H1 (cell line): ENCODE results near the gene FGGY. TPM values are rescaled to one million over a fixed set of nuclear protein-coding genes. Genes with fewer than 3 reads are reported as not detected.

Source experiments
- CTCF ChIA-PET: fragments of 300-600 bp; sonication (Branson Sonifier 250); formaldehyde crosslinking; loops from one replicate; lab custom pipeline; 2021; ENCODE audit not compliant: partially characterized antibody; lab: Charles Lee
- POLR2A ChIA-PET: fragments of 300-600 bp; sonication (Branson Sonifier 250); formaldehyde crosslinking; loops from one replicate; lab custom pipeline; 2021; ENCODE audit warnings: inconsistent platforms; ENCODE audit not compliant: partially characterized antibody; lab: Charles Lee
- DNase-seq, 2 experiments: peaks; one replicate each; pipeline versions ENCODE4 v3.0.0 to v3.0.0-alpha.2; 2010 to 2022; ENCODE audit warnings: low spot score in 2 of 2, low read depth in 1 of 2, mixed read lengths in 1 of 2
- FAIRE-seq: peaks from 2 replicates; lab custom pipeline; 2011; peaks lifted over from hg19 to GRCh38; lab: Jason Lieb, UNC
- H2AFZ ChIP-seq: 2 replicates; pipeline ENCODE4 v1.8.1; 2012; ENCODE audit warnings: low read length, inconsistent platforms
- H2AK5ac ChIP-seq: 2 replicates; pipeline ENCODE4 v1.6.1; 2013; ENCODE audit warnings: low read depth, low read length
- H2BK120ac ChIP-seq: replicated peaks from 2 replicates; pipeline ENCODE3; 2013; ENCODE audit warnings: low read depth, low read length, inconsistent platforms
- H2BK12ac ChIP-seq: 2 replicates; pipeline ENCODE4 v1.6.1; 2013; ENCODE audit warnings: low read depth, low read length
- H2BK15ac ChIP-seq: 2 replicates; pipeline ENCODE4 v1.6.1; 2013; ENCODE audit warnings: low read length
- H2BK20ac ChIP-seq: 2 replicates; pipeline ENCODE4 v1.6.1; 2013; ENCODE audit warnings: low read length
- H2BK5ac ChIP-seq: 2 replicates; pipeline ENCODE4 v1.6.1; 2013; ENCODE audit warnings: low read depth, low read length
- H3K14ac ChIP-seq: 2 replicates; pipeline ENCODE4 v1.6.1; 2013; ENCODE audit warnings: inconsistent platforms; ENCODE audit not compliant: insufficient read length
- H3K18ac ChIP-seq: 2 replicates; pipeline ENCODE4 v1.6.1; 2013; ENCODE audit warnings: low read length; ENCODE audit errors: extremely low read depth
- H3K23ac ChIP-seq: 2 replicates; pipeline ENCODE4 v1.6.1; 2013; ENCODE audit warnings: inconsistent platforms; ENCODE audit not compliant: insufficient read length
- H3K23me2 ChIP-seq: 2 replicates; pipeline ENCODE4 v1.6.1; 2013; ENCODE audit warnings: low read depth, low read length
- H3K27ac ChIP-seq: 2 replicates; pipeline ENCODE4 v1.6.1; 2011; ENCODE audit warnings: low read depth, low read length, inconsistent platforms
- H3K27me3 ChIP-seq, 4 experiments: replicated peaks in 1 of 4; 1 replicate in 1 of 4; 2 replicates in 3 of 4; pipeline versions ENCODE4 v1.6.1 to v1.8.1; 2011 to 2013; ENCODE audit warnings: low read length in 3 of 4, mild to moderate bottlenecking in 3 of 4, inconsistent platforms in 2 of 4, mixed read lengths in 2 of 4, moderate library complexity in 1 of 4; ENCODE audit not compliant: control insufficient read depth in 3 of 4, insufficient read depth in 3 of 4; ENCODE audit errors: extremely low read depth in 1 of 4
- H3K36me3 ChIP-seq, 4 experiments: 2 replicates each; pipeline versions ENCODE4 v1.6.1 to v1.8.1; 2011 to 2013; ENCODE audit warnings: mild to moderate bottlenecking in 4 of 4, low read length in 3 of 4, moderate library complexity in 2 of 4, control low read depth in 1 of 4, inconsistent platforms in 1 of 4; ENCODE audit not compliant: insufficient read depth in 4 of 4, control insufficient read depth in 2 of 4
- H3K4ac ChIP-seq: replicated peaks from 2 replicates; pipeline ENCODE3; 2013; ENCODE audit warnings: low read length, low read depth, mixed read lengths, inconsistent platforms; ENCODE audit not compliant: insufficient read length
- H3K4me1 ChIP-seq, 4 experiments: replicated peaks in 1 of 4; 1 replicate in 1 of 4; 2 replicates in 3 of 4; pipeline versions ENCODE4 v1.6.1 to v1.8.1; 2011 to 2013; ENCODE audit warnings: low read length in 3 of 4, inconsistent platforms in 2 of 4, mixed read lengths in 1 of 4; ENCODE audit not compliant: insufficient read depth in 4 of 4, control insufficient read depth in 3 of 4
- H3K4me2 ChIP-seq, 2 experiments: 2 replicates each; pipeline versions ENCODE4 v1.6.1 to v1.8.1; 2011 to 2013; ENCODE audit warnings: low read depth in 2 of 2, low read length in 2 of 2, control low read depth in 1 of 2, inconsistent platforms in 1 of 2, mild to moderate bottlenecking in 1 of 2; ENCODE audit not compliant: insufficient read depth in 1 of 2
- H3K4me3 ChIP-seq, 4 experiments: fragments of 200-600, 300-600 bp in 1 of 4; sonication (generic), shearing (Covaris generic), sonication (Bioruptor Twin) in 1 of 4; 2 replicates each; pipeline versions ENCODE4 v1.5.1 to v1.8.1; 2011 to 2016; ENCODE audit warnings: low read length in 4 of 4, low read depth in 3 of 4, control low read depth in 2 of 4, inconsistent platforms in 2 of 4, mild to moderate bottlenecking in 2 of 4, mixed read lengths in 1 of 4, moderate library complexity in 1 of 4; ENCODE audit not compliant: insufficient read depth in 2 of 4; ENCODE audit errors: extremely low read depth in 1 of 4
- H3K56ac ChIP-seq: replicated peaks from 2 replicates; pipeline ENCODE3; 2013; ENCODE audit warnings: low read depth, mild to moderate bottlenecking, mixed read lengths, low read length, inconsistent platforms; ENCODE audit not compliant: insufficient read length
- H3K79me1 ChIP-seq: 2 replicates; pipeline ENCODE4 v1.6.1; 2013; ENCODE audit warnings: low read depth, low read length, control low read depth
- H3K79me2 ChIP-seq, 2 experiments: 2 replicates each; pipeline versions ENCODE4 v1.6.1 to v1.8.1; 2012 to 2013; ENCODE audit warnings: low read length in 2 of 2, mild to moderate bottlenecking in 2 of 2, inconsistent platforms in 1 of 2; ENCODE audit not compliant: insufficient read depth in 2 of 2, control insufficient read depth in 1 of 2
- H3K9ac ChIP-seq, 4 experiments: replicated peaks in 1 of 4; 1 replicate in 1 of 4; 2 replicates in 3 of 4; pipeline versions ENCODE4 v1.6.1 to v1.8.1; 2011 to 2013; ENCODE audit warnings: low read depth in 3 of 4, low read length in 3 of 4, control low read depth in 2 of 4, mild to moderate bottlenecking in 2 of 4, moderate library complexity in 2 of 4, inconsistent platforms in 1 of 4; ENCODE audit errors: extremely low read depth in 1 of 4
- H3K9me3 ChIP-seq, 2 experiments: 2 replicates each; pipeline versions ENCODE4 v1.6.1 to v1.8.1; 2012 to 2013; ENCODE audit warnings: mild to moderate bottlenecking in 2 of 2, moderate library complexity in 2 of 2, control low read depth in 1 of 2, inconsistent platforms in 1 of 2, low read depth in 1 of 2, low read length in 1 of 2, mixed read lengths in 1 of 2; ENCODE audit not compliant: insufficient read depth in 2 of 2
- H4K20me1 ChIP-seq, 2 experiments: replicated peaks in 1 of 2; 2 replicates each; pipeline versions ENCODE3 to v1.8.1; 2011 to 2013; ENCODE audit warnings: inconsistent platforms in 2 of 2, low read length in 2 of 2, mild to moderate bottlenecking in 1 of 2; ENCODE audit not compliant: insufficient read depth in 2 of 2, control insufficient read depth in 1 of 2
- H4K5ac ChIP-seq: 2 replicates; pipeline ENCODE4 v1.6.1; 2013; ENCODE audit warnings: low read length, low read depth, mixed read lengths, inconsistent platforms; ENCODE audit not compliant: insufficient read length
- H4K8ac ChIP-seq: 2 replicates; pipeline ENCODE4 v1.8.0; 2013; ENCODE audit warnings: mild to moderate bottlenecking, moderate library complexity, low read length, inconsistent platforms; ENCODE audit not compliant: insufficient read depth; ENCODE audit errors: extremely low read depth
- H4K91ac ChIP-seq: replicated peaks from 2 replicates; pipeline ENCODE3; 2013; ENCODE audit warnings: low read length, mixed read lengths, inconsistent platforms; ENCODE audit not compliant: insufficient read length
- CEBPB ChIP-seq: IDR thresholded peaks from 2 replicates; pipeline ENCODE4 v1.6.1; 2012; ENCODE audit warnings: low read depth, low read length
- CHD1 ChIP-seq: IDR thresholded peaks from 2 replicates; pipeline ENCODE4 v1.6.1; 2012; ENCODE audit warnings: low read depth, low read length, improper control_type of control experiment
- CREB1 ChIP-seq: IDR thresholded peaks from 2 replicates; pipeline ENCODE4 v1.6.1; 2012; ENCODE audit warnings: inconsistent platforms
- EGR1 ChIP-seq: IDR thresholded peaks from 2 replicates; pipeline ENCODE4 v1.6.1; 2011; ENCODE audit warnings: low read depth, low read length, borderline replicate concordance
- EZH2 ChIP-seq: fragments of 200-600 bp; sonication (generic); IDR thresholded peaks from 2 replicates; pipeline ENCODE4 v1.7.1; 2012; ENCODE audit warnings: low read depth, mild to moderate bottlenecking, moderate library complexity, low read length, inconsistent platforms; ENCODE audit not compliant: severe bottlenecking
- HDAC2 ChIP-seq, 2 experiments: fragments of 300-600 bp in 1 of 2; sonication (generic) in 1 of 2; IDR thresholded peaks; 2 replicates each; pipeline ENCODE4 v1.6.1; 2011 to 2012; ENCODE audit warnings: low read depth in 2 of 2, low read length in 2 of 2, mild to moderate bottlenecking in 2 of 2, moderate library complexity in 2 of 2, borderline replicate concordance in 1 of 2, inconsistent platforms in 1 of 2
- JUND ChIP-seq: IDR thresholded peaks from 2 replicates; pipeline ENCODE4 v1.6.1; 2011; ENCODE audit warnings: mild to moderate bottlenecking, improper control_type of control experiment, low read length
- KDM4A ChIP-seq: IDR thresholded peaks from one replicate; pipeline ENCODE4 v1.7.1; 2012; ENCODE audit warnings: low read depth, mild to moderate bottlenecking, moderate library complexity, low read length, inconsistent platforms; ENCODE audit not compliant: severe bottlenecking
- NANOG ChIP-seq: IDR thresholded peaks from 2 replicates; pipeline ENCODE4 v1.6.1; 2011; ENCODE audit warnings: low read length, low read depth, mild to moderate bottlenecking, inconsistent platforms; ENCODE audit not compliant: insufficient read depth, poor library complexity, severe bottlenecking
- POLR2AphosphoS5 ChIP-seq: IDR thresholded peaks from 2 replicates; pipeline ENCODE4 v1.6.1; 2011; ENCODE audit warnings: low read depth, low read length
- POU5F1 ChIP-seq: IDR thresholded peaks from 2 replicates; pipeline ENCODE4 v1.6.1; 2011; ENCODE audit warnings: low read depth, mild to moderate bottlenecking, low read length, moderate library complexity
- RAD21 ChIP-seq, 2 experiments: IDR thresholded peaks in 1 of 2; conservative IDR thresholded peaks in 1 of 2; 2 replicates each; pipeline ENCODE4 v1.6.1; 2011; ENCODE audit warnings: low read depth in 2 of 2, low read length in 2 of 2, improper control_type of control experiment in 1 of 2, inconsistent platforms in 1 of 2, mild to moderate bottlenecking in 1 of 2, moderate library complexity in 1 of 2
- RXRA ChIP-seq: IDR thresholded peaks from 2 replicates; pipeline ENCODE4 v1.6.1; 2011; ENCODE audit warnings: low read depth, mild to moderate bottlenecking, low read length, moderate library complexity; ENCODE audit not compliant: insufficient read depth
- SRF ChIP-seq: IDR thresholded peaks from 2 replicates; pipeline ENCODE4 v1.6.1; 2011; ENCODE audit warnings: mild to moderate bottlenecking, low read depth, low read length, moderate library complexity
- WGBS, 2 experiments: shearing (Covaris generic) in 1 of 2; methylation state at CpG; one replicate each; pipeline versions ENCODE4 v1.1.6 to v1.1.7; 2013 to 2015; ENCODE audit warnings: low lambda C conversion rate in 2 of 2, mixed read lengths in 2 of 2, inconsistent platforms in 1 of 2, low coverage in 1 of 2, missing lambda C conversion rate in 1 of 2; ENCODE audit not compliant: insufficient replicate concordance in 2 of 2, insufficient coverage in 1 of 2, insufficient read length in 1 of 2; ENCODE audit errors: extremely low coverage in 1 of 2, missing lambda C conversion rate in 1 of 2; 5-methylcytosine and 5-hydroxymethylcytosine counted together
- polyA plus RNA-seq, 7 experiments: library from polyadenylated mRNA; depleted of rRNA in 3 of 7; stranded (reverse) in 5 of 7; unstranded in 2 of 7; fragments of >200 nt in 5 of 7; fragments of 200-250 nt in 2 of 7; gene quantifications; 1 replicate in 5 of 7; 2 replicates in 1 of 7; 4 replicates in 1 of 7; pipeline versions ENCODE4 v1.2.1 to v1.2.3, GENCODE V29; 2011 to 2013; ENCODE audit warnings: missing spikeins in 2 of 7, mixed read lengths in 2 of 7
- total RNA-seq: library from RNA; stranded (reverse); fragmentation: NEBNext Ultra II Directional; extraction: Animal tissue kit (Norgen Biotek cat#: 25700); gene quantifications from 2 replicates; pipeline ENCODE4 v1.2.1, GENCODE V29; 2021

FGGY gene
- total and polyA plus RNA-seq, 2 of the 8 experiments (the other 6 are each of a cell fraction or from before 2014, with no cell fraction given) = 10.3 to 12.5 TPM

DNA sequence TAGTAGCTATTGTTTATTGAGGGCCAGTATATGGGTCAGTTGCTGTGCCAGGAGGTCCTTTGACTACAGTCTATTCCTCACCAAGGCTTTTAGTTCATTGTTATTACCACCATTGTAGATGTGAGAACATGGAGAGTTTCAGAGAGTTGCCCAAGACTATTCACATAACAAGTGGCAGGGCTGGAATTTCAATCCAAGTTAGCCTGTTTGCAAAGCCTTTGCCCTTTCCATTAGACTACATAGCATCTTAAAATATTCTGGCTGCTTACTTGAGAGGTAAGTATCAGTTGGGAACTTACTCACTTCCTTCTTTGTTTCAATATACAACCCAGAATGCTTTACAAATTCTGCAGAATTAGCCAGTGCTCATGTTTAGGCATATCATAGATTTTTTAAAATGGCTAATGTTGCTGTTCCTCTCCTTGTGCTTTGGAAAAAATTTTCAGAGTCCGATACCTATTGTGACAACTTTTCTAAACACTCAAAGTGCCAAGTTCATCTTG lies 141.2 kb downstream of the FGGY start:
- H3K18ac ChIP-seq = no peak overlapping the region
- H2BK20ac ChIP-seq = no peak overlapping the region
- no peak overlapping the region for H3K4me3 ChIP-seq
- no peak overlapping the region for H3K23ac ChIP-seq
- H3K4me1 ChIP-seq = peaks cover 0 to 6% (median 0%) of the 10 kb centered on the region in 4 experiments; a peak in 1 of 7 replicates
- FAIRE-seq = no peak
- H4K20me1 ChIP-seq = no peaks in the 10 kb centered on the region
- H2BK15ac ChIP-seq = no peak overlapping the region
- POLR2A ChIA-PET = no interaction called here
- H3K14ac ChIP-seq = no peak overlapping the region
- no peaks in the 10 kb centered on the region for H3K36me3 ChIP-seq
- H4K91ac ChIP-seq = no peak overlapping the region
- no peaks in the 10 kb centered on the region for H3K9me3 ChIP-seq
- no peak for DNase-seq
- H2BK5ac ChIP-seq = no peak overlapping the region
- H3K4me2 ChIP-seq = no peak overlapping the region
- H2BK120ac ChIP-seq = no peak overlapping the region
- TF ChIP-seq POU5F1 (no peak), KDM4A (no peak), HDAC2 (IDR thresholded peaks at IDR 0.05; ENCODE audit: borderline replicate concordance in 1 of 2, low read depth in 2 of 2, low read length in 2 of 2) (no peak), RAD21 (IDR thresholded peaks at IDR 0.05 in 1 of 2, conservative IDR thresholded peaks at IDR 0.05 in 1 of 2; ENCODE audit: low read depth in 2 of 2, low read length in 2 of 2) (no peak), EZH2 (no peak), POLR2AphosphoS5 (no peak), CEBPB (no peak), NANOG (no peak), CHD1 (no peak), RXRA (no peak), SRF (no peak), EGR1 (no peak), CREB1 (no peak), JUND (no peak)
- H3K9ac ChIP-seq = no peak overlapping the region
- H4K5ac ChIP-seq = no peak overlapping the region
- H3K4ac ChIP-seq = no peak overlapping the region
- H4K8ac ChIP-seq = no peak overlapping the region
- H3K79me2 ChIP-seq = no peaks in the 10 kb centered on the region
- H3K27me3 ChIP-seq = no peaks in the 10 kb centered on the region
- no peak overlapping the region for H2AK5ac ChIP-seq
- WGBS, 2 experiments = 100% methylated on average over 1 of the region's 1 CpG; no CpG with 5 or more reads in 1 of the 2 experiments
- CTCF ChIA-PET = no interaction called here
- H2AFZ ChIP-seq = no peak overlapping the region
- no peaks in the 10 kb centered on the region for H3K23me2 ChIP-seq
- H3K56ac ChIP-seq = no peak overlapping the region
- no peak overlapping the region for H3K27ac ChIP-seq
- H3K79me1 ChIP-seq = no peaks in the 10 kb centered on the region
- no peak overlapping the region for H2BK12ac ChIP-seq
